KBM-7 (cell line): Measurements from ENCODE around the gene VRK1.
"Not testable (repeated sequence)": the region's sequence is repeated elsewhere in the genome, so short reads cannot be mapped to it uniquely, and the experiment has no call there.

Experiments
- DNase-seq: peaks from one replicate; pipeline ENCODE4 v3.0.0-alpha.2; 2015
- in situ Hi-C: fragments of 300-500 bp; cut with MboI; formaldehyde crosslinking; loops from 2 replicates; pipeline ENCODE4 v1.14.3; 2020; ENCODE audit warnings: low sequenced_read_pairs, low pct_unique_long_range_greater_than_20kb, mixed read lengths

Gene VRK1

DNA sequence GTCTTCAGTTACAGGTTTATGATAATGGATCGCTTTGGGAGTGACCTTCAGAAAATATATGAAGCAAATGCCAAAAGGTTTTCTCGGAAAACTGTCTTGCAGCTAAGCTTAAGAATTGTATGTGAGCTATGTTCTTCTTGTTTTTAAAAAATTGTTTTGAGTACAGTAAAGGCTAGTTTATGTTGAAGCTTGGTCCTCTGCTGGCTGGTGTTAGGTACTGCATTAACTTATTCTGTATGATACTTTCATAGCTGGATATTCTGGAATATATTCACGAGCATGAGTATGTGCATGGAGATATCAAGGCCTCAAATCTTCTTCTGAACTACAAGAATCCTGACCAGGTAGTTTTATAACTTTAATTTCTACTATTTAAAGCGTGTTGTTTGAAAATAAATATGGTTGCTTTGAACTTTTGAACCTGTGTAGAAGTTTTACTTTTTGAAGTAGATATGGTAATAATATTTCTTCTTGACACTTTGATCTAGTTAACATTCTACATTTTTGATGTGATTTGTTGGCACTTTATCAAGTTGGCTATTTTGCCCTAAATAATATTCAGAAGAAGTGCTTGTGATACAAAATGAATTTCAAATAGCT lies 55.7 kb downstream of the VRK1 start:
- peak; percentile 33 for DNase-seq
- in situ Hi-C loops = no loop called here

DNA sequence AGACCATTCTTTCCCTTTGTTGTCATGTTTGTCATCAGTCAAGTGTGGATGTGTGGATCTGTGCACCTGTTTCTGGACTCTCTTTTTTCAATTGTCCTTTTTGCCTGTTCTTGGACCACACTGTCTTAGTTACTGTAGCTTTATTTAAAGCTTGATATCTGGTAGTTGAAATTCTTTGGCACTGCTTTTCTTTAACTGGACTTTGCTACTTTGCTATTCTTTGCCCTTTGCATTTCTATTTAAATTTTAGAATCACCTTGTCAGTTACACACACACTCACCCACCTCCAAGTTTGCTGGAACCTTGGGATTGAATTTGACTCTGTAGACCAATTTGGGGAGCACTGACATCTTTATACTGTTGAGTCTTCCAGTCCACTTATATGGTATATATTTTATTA lies 61.5 kb downstream of the VRK1 start:
- no peak for DNase-seq
- in situ Hi-C loops = no loop called here

DNA sequence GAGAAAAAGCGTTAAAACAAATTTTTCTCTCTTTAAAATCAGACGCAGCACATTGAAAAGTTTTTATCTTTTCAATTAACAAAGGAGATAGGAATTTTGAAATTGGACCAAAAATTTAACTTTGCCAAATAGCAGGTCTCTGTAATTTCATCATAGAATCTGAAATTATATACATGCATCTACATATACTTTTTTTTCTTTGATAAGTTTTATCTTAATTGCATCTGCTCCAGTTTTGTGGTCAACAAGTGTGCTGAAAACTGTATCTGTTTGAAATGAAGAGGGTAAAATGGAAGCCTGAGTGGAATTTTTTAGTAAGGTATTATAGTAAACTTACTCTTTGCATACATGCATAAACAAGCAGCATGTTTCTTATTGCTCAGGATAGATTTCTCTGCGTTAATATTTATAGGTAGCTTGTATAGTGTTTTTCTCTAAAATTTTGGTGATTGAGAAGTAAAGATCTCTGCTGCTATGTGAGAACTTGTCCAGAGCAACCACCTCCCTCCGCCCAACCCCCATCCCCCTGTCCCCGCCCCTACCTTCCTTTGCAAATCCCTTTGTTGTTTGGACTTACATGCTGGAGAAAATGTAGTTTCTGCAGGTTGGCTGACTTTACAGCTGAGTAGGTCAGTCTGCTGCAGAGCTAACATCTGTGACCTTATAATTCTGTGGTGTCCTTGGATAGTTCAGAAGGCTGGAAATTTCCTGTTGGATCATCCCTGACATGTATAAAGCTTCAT lies 64.6 kb downstream of the VRK1 start:
- DNase-seq = no peak
- in situ Hi-C loops = no loop called here

DNA sequence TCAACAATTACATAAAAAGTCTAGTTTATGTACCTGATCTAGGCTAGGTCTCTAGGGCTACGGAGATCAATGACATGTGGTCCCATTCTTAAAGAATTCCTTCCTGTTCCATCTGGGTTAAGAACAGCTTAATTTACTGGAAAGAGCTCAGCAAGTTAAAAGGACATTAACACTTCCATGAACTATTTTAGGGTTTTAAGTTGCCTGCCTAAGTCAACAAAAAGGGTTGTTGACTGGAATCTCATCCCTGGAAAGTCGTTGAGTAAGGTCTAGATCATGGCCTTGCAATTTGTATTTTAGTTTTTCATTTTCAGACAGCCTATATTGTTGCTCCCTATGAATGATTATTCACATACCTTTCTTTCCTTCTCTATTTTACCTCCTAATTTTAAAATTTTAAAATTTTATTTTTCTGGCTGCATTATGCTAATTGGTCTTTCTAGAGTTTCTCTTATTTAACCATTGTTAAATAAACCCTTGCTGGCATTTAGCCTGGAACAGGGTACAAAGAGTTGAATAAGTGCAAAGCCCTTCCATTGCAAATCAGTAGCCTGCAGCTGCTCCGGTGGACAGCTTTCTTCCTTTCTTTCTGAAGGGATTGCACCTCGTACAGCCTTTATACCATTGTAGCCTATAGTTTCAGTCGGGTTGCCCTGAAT lies 66.3 kb downstream of the VRK1 start:
- no peak for DNase-seq
- in situ Hi-C loops = no loop called here

DNA sequence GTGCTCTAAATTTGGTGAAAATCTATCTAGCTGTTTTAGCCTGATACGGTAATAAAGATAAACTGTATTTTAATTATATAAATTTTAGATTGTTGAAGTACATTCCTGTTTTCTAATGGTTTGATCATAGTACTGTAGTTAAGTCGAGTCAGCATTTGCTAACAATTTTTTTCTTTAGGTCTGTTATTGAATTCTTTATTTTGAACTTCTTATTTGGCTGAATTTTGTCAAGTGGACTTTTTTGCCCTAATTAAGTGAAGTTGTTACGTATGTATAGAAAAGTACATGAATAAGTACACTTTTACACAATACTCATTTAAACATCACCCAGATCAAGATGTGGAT lies 66.8 kb downstream of the VRK1 start:
- in situ Hi-C loops = no loop called here
- no peak for DNase-seq

GRCh38 chr14:96867634-96868033 lies 70.5 kb downstream of the VRK1 start:
- no peak for DNase-seq
- in situ Hi-C loops = no loop called here

DNA sequence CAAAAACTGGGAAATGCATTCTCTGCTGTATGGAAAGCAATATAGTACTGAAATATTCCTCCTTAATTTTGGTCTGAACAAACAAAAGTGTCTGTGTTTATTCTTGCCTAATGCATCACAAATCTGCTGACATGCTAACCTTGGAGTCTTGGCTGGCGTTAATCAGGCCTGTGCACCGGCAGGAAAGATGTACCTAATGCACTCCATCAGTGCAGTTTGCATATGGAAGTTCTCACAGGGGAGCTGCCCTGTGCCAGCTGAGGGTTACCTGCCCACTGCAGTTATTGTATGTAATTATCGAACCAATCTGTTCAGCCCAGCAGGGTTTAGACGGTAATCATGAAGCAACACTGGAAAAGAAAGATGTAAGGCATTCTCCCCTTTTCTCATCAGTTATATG lies 76.9 kb downstream of the VRK1 start:
- no peak for DNase-seq
- in situ Hi-C loops = no loop called here

DNA sequence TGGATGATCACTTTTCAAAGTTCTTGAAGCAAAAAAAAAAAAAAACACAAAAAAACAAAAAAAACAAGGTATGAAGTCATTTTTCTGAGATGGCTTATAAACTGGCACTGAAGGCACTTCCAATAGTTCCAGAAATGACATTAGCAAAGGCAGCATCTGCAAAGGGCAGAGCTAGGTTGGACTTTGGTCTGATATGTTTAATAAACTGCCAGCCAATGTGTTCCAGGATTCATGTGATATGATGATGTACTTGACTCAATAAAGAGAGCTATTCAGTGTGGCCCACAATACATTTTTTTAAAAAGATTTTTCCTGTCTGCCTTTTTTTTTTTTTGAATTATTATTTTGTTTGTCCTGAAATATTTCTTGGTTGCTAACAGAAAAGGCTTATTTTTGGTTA lies 79.6 kb downstream of the VRK1 start:
- in situ Hi-C loops = no loop called here
- DNase-seq = no peak

DNA sequence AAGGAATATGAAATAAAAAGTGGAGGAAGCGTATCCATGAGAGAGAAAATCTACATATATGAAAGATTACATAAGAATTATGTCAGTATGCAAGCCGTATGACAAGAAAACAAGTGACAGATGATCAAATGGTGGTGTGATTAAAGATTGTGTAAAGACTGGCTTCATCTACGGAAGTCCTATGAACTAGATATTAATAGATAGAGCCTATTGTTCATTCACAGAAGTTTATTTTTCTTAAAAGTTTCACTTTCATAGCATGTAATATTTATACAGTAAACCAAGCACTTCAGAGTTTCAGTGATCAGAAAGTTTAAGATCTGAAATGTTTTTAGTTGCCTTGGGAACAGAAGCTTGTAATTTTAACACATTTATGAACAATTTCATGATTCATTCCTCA lies 84.5 kb downstream of the VRK1 start:
- no peak for DNase-seq

DNA sequence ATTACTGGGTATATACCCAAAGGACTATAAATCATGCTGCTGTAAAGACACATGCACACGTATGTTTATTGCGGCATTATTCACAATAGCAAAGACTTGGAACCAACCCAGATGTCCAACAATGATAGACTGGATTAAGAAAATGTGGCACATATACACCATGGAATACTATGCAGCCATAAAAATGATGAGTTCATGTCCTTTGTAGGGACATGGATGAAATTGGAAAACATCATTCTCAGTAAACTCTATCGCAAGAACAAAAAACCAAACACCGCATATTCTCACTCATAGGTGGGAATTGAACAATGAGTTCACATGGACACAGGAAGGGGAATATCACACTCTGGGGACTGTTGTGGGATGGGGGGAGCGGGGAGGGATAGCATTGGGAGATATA lies 86.8 kb downstream of the VRK1 start:
- in situ Hi-C loops, DNase-seq: not testable (repeated sequence)

More for the DNA sequence above, 84.5 kb downstream of the VRK1 start:
- in situ Hi-C loops = no loop called here

- DNase-seq = no peak
- in situ Hi-C loops = no loop called here
These were observed 91.0 kb downstream of the VRK1 start for GRCh38 chr14:96888158-96888557.

DNA sequence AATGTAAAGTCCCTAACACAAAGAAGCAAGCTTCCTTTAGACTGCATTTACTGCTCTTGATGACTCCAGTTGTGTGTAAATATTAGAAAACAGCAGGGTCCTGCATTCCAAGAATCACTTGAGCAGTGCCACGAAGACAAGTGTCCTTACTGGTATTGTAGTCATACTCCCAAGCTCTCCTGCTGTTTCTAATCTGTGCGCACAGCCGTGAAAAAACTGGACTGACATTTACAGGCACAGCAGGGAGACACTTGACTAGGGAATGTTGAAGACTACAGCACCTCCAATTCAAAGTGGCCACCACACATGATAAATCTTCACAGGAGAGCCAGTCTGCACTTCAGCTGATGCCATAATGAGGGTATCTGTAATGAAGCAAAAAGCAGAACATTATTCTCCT lies 91.4 kb downstream of the VRK1 start:
- no peak for DNase-seq
- in situ Hi-C loops = no loop called here

DNA sequence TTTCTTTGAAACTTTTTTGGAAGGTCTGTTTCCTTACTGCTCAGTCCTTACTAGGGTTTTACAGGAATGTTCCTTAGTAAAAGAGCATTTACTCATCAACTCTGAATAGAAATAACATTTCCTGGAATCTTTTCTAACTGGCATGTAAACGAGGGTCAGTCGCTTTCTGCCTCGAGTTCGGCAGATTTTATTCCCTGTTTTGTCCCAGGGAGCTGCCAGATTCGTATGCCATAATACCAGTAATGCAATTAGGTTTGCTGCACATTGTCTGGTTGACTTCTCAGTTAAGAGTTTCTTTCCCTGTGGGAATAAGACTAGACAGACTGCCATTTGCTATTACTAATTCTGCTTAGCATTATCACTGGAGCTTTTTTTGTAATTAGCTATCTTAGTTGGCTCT lies 91.9 kb downstream of the VRK1 start:
- in situ Hi-C loops = no loop called here
- no peak for DNase-seq

- in situ Hi-C loops = no loop called here
- DNase-seq = no peak
These were observed 96.9 kb downstream of the VRK1 start for GRCh38 chr14:96893966-96894622.

- in situ Hi-C loops = no loop called here
- DNase-seq = no peak
These were observed 97.8 kb downstream of the VRK1 start for GRCh38 chr14:96894966-96895365.

GRCh38 chr14:96895658-96896271 lies 98.6 kb downstream of the VRK1 start:
- in situ Hi-C loops = no loop called here
- no peak for DNase-seq

DNA sequence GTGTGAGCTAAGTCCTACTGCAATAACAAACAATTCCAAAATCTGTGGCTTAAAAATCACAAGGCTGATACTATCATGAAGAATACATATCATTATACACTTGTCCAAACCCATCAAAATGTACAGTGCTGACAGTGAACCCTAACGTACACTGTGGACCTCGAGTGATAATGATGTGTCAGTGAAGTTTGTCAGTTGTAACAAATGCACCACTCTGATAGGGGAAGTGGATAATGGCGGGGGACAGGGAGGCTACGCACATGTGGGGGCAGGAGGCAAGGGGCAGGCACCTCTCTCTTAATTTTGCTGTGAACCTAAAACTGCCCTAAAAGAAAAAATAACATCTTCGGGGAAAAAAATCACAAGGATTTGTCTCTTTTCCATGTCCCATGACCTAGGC lies 100.0 kb downstream of the VRK1 start:
- in situ Hi-C loops = no loop called here
- DNase-seq = no peak

DNA sequence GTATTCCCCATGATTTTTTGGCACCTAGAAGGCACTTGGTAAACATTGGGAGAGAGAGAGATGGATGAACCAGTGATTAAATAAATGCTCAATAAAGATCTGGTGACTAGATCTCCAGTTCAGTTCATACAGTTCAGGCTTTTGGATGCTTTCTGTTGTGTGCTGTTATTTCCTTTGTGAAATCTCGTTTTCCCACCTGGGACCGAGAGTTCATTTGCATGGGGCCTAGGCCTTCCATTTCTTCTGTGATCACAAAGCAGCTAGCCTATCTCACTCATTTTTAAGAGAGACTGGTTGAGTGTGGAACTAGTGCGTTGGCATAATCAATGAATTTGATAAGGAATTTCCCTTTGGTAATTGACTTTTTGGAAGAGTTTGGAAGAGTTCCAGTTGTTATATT lies 104.0 kb downstream of the VRK1 start:
- in situ Hi-C loops = no loop called here
- DNase-seq = no peak

GRCh38 chr14:96902004-96902403 lies 104.8 kb downstream of the VRK1 start:
- DNase-seq = no peak
- in situ Hi-C loops = no loop called here
